CD1c-positive myeloid dendritic cell (primary cell): Measurements from ENCODE around the gene NEBL.
"Not testable (repeated sequence)": the region's sequence is repeated elsewhere in the genome, so short reads cannot be mapped to it uniquely, and the experiment has no call there.

Source experiments
- DNase-seq: peaks from one replicate; pipeline ENCODE4 v3.0.0-alpha.2; 2016; ENCODE audit errors: extremely low spot score

NEBL gene, protein sequence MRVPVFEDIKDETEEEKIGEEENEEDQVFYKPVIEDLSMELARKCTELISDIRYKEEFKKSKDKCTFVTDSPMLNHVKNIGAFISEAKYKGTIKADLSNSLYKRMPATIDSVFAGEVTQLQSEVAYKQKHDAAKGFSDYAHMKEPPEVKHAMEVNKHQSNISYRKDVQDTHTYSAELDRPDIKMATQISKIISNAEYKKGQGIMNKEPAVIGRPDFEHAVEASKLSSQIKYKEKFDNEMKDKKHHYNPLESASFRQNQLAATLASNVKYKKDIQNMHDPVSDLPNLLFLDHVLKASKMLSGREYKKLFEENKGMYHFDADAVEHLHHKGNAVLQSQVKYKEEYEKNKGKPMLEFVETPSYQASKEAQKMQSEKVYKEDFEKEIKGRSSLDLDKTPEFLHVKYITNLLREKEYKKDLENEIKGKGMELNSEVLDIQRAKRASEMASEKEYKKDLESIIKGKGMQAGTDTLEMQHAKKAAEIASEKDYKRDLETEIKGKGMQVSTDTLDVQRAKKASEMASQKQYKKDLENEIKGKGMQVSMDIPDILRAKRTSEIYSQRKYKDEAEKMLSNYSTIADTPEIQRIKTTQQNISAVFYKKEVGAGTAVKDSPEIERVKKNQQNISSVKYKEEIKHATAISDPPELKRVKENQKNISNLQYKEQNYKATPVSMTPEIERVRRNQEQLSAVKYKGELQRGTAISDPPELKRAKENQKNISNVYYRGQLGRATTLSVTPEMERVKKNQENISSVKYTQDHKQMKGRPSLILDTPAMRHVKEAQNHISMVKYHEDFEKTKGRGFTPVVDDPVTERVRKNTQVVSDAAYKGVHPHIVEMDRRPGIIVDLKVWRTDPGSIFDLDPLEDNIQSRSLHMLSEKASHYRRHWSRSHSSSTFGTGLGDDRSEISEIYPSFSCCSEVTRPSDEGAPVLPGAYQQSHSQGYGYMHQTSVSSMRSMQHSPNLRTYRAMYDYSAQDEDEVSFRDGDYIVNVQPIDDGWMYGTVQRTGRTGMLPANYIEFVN

DNA sequence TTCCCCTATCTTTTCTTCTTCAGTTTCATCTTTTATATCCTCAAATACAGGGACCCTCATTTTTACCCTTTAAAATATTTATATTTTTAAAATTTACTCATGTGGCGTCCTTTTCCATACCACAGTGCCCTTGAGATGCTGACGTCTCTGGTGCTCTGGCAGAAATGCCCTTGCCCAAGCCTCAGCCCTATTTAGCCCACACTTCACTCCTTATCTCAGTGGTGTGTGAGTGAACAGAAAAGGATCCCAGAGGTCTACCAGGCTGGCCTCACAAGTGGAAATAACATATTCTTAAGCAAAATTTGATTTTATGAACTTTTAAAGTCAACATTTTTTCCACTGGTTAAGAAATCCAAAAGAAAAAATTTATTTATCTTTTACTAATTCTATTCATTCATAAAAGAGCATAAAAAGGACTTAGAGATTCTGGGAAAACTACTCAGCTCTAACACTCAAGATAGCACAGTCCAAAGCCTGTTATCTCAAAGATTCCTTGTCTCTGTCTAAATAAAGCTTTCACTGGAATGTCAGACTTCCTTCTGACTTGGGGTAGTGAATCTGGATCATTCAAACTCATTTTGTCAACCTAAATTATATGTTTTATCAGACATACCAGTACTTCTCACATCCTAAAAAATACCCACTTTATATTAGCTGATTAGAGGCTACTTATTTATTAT, at the start of gene NEBL:
NEBL (minus strand) TSS at position 166 of the 680 bp plus-strand sequence; CDS start at position 60, 106 bp downstream.
- DNase-seq = no peak

DNA sequence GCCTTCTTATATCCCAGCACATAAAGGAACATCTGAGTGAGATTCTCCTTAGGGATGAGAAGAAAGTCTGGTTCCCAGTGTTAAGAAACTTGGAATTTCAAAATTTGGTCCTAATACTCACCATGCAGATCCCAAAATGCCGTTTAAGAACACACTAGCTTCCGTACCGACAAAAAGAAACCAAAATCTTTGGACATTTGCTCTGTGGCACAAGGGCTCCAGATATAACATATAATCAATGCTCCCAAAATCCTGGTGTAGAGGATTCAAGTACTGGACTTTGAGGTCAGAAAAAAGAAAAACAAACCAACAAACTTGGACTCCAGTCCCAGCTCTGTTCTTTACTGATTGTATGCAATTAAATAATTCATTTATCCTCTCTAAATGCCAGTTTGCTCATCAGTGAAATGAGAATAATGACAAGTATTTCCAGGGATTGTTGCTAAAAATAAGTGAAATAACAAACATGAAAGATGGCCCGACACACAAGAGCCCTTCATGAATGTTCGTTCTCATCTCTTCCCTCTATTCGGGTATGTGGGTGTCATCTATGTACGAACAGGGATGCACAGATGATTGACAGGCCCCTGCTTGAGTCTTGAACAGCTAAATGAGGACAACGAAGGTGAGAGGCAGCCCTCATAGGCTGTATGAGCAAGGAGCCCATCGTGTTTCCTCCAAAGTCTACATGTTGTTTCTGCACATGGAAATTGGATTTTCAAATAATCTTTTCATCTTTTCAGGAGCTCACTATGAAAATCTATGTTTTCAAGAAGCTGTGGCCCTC, 48.6 kb upstream of the NEBL start:
- DNase-seq = no peak

DNA sequence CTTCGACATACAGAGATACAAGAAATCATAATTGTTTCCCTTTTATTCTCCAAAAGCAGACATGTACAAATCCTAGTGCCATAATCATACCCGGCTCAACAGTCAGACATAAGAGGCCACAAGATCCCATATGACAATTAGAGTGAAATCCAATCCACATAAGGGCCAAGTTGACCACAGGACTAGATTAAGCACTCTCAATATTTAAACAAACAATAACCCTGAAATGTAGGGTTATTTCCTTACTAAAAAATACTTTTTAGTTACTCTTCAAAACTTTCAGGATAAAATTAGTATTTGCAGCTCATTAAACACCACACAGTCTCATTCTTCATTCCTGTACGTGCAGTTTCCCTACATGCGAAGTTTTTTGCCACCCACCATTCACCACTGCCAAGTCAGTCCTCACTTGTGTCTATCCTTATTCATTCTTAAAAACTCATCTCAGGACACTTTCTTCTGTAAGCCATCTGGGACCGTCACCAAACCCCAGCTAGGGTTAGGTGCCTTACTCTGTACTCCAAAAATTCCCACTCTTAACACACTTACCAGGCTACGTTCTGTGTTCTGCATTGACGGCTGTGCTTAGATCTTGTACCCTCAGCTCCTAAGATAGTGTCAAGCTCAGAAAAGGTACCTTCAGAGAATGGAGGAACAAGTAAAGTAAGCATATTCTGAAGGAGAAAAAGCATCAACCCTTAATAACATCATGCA, 47.8 kb upstream of the NEBL start:
- no peak for DNase-seq

DNA sequence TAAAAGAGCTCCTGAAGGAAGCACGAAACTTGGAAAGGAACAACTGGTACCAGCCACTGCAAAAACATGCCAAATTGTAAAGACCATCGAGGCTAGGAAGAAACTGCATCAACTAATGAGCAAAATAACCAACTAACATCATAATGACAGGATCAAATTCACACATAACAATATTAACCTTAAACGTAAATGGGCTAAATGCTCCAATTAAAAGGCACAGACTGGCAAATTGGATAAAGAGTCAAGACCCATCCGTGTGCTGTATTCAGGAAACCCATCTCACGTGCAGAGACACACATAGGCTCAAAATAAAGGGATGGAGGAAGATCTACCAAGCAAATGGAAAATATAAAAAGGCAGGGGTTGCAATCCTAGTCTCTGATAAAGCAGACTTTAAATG, 42.3 kb upstream of the NEBL start:
- DNase-seq = not testable (repeated sequence)

DNA sequence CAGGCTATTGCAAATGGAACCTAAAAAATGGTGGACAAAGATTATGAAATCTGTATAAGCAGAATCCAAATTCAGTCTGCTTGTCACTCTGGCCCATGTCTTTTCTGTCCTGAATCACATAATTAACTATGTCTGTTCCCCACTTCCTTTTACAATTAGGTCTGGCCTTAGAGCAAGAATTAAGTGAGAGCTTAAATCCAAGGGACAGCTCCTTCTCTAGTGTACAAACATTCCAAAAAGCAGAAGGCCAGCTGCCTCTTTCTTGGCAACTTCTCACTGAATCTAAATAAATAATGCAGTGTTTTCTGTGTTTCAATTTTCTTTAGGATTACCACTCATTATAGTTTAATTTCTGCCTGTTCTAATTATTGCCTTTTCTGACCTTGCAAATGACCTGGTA, 39.3 kb upstream of the NEBL start:
- DNase-seq = no peak

DNA sequence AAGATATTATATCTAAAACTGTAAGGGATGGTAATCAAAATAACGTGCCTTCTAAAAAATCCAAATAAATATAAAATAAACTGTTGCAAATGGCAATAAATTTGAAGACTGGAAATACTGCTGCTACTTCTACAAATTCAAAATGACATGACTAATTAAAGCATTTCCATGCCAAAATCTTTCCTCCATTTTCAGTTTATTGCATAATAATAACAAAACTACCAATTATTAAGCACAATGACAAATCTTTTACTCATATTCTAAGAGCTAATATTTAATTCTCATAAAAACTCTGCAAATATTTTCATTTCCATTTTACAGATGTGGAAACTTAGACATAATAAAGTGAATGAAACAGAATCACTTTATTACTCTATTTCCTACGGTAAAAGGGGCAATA, 38.8 kb upstream of the NEBL start:
- no peak for DNase-seq

DNA sequence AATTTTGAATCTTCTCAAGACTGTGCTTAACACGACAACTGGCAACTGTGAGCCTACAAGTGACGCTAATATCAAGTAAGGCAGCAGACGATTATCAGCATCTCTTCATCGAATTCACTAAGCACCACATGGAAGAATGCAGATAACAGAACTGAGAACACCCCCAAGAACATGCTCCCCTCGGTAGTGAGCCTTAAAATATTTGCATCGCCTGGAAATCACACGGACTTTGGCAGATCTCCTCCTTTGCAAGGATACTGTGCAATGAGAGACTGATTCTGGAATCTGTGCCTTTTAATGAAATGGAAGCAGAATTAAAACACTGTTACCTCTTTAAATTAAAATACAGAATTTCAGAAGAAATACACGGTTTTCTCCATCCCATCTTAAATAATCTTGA, 38.2 kb upstream of the NEBL start:
- DNase-seq = no peak

DNA sequence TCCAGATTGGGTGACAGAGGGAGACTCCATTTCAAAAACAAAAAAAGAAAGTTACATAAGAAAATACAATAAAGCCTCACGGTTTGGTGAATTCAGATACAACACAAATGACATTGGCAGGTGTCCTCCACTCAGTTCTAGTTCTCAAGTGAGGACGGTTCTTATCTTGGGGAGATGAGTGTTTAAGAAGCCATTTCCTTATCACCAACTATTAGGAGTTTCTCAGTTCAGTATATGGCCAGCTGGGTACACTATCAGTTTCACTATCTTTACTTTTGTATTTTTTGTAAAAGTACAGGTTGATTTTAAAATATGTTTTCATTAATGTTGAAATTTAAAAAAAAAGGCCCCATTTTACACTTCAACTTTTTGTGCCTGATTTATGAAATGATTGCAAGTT, 36.6 kb upstream of the NEBL start:
- no peak for DNase-seq

DNA sequence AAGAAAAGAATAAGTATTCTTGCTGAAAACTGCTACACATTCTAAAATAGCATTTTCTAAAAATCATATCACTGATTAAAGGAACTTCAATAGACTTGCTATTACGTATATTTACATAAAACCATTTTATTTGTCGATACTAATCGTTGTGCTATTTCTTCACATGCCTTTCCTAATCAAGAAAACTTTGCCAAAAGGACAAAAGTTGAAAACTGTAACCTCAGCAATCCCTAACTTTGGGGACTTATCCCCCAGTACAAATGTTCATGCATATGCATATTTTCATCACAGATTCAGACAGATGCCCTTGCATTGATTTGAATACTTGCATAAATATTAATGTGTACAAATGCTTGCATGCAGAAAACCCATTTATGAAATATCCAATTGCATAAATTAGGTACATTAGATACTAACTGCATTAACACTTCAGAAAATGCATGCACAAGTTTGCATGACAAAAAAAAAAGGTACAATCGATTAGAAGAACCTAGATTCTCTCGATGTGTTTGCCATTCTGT, 35.6 kb upstream of the NEBL start:
- no peak for DNase-seq

DNA sequence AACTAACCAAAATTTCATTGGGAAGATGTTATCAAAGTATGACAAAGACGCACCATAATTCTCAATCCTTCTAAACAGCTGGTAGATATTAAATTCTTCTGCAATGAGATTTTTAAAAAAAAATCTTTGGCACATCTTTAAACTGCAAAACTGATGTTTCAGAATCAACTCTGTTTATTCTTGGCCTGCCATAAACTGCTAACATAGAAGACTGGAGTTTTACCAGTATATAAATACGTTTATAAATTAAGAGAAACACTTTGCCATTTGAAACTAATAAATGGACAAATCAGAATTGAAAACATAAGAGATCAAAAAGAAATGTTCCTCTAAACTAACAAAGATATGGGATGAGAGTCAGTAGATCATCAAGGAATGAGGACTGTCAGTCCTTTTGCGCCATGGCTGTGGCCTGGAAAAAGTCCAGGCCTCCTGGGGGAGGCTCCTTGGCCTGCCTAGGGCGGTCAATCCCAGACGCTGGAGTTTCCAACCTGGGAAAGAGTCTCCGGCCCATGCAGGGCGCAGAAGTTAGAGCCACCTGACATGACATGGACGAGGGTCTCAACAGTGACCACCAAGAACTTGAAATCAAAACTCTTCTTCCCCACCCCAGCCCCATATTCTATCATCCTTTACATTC, 34.2 kb upstream of the NEBL start:
- DNase-seq = no peak

DNA sequence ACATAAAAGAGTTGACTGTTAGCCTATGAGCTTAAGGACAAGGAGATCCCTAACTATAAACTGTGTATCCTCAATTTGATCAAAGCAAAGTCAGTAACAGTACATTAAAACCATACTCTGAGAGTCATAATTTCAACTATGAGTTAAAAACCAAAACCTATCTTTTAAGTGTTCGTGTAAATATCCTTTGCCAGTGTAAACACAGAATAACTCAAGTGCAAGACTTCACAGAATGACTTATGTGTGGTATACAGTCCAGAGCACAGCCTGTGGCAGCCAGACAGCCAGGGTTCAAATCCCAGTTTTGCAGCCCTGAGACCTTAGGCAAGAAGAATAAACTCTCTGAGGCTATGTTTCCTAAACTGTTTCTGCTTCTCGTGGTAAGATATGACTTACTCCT, 30.3 kb upstream of the NEBL start:
- DNase-seq = no peak

DNA sequence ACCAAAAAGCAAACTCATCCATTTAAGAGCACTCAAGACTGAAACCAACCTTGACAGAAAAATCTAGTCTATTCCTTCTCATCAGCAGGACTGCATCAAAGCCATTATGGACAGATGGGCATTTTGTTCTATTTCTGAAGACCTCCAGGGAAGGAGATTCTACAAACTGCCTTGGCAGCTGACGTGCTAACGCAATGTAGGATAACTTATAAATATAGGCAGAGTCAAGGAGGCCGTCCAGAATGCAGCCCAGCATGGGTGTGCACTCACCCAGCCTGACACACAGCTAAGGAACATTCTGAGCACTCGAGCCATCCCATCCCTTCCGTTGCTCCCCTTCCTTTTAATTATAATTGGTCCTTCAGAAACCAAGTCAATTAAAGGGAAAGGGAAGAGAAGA, 25.3 kb upstream of the NEBL start:
- DNase-seq = no peak

DNA sequence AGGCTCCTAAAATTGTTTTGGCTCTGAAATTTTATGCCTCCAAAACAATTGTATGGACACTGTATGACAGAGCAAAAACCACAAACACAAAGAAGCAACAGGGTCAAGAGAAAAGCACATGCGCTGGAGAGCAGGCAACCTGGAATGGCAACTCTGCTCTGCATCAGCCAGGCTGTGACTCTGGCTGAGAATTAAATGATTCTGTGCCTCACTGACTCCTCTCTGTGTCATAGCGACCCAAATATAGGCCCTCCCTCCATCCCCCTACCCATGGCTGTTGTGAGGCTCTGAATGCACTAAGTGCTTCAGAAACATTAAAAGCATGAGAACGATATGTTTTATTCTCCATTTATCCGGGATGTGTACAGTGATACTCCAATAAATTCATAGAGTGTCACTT, 24.9 kb upstream of the NEBL start:
- DNase-seq = no peak

DNA sequence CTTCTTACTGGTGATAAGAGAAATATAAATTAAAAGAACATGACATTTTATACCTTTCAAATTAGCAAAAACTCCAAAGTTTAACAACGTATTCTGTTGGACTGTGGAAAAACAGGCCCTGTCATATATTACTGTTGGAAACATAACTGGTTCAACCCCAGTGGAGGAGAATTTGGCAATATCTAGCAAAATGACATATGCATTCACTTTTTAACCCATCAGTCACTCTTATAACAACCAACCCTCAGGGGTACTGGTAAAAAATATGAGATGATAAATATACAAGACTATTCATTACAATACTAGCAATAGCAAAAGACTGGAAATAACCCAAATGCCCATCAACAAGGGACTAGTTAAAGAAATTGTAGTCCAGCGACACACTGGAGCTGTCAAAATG, 22.9 kb upstream of the NEBL start:
- DNase-seq = no peak

DNA sequence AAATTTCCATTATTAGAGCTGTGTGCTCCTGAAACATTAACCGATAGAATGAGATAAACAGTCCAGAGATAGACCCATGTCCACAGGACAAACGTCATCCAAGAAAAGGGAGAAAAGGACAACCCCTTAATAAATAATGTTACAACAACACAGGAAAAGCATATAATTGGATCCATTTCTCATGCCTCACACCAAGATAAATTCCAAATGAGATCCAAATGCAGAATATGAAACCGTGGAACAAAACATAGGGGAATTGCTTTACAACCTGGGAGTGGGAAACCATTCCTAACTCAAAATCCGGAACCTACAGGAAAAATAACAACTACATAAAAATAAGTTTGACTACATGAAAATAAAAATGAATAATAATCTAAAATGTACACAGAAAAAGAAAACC, 22.4 kb upstream of the NEBL start:
- no peak for DNase-seq

DNA sequence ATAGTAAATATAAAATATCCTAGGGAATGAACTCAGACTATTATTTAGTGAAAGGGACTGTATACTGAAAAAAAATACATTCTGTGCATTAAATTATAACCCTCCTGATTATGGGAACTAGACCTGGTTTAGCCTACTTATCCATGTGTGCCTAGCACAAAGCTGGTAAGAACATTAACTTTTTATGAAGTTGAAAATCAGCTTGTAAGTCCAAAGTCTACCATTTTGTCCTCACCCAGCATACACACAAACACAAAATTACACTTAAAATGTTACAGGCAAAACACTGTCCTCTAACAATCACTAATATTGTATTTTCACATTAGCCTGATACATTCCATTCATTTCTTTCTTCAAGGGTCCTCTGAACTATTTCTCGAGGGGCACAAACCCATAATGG, 19.9 kb upstream of the NEBL start:
- DNase-seq = no peak

DNA sequence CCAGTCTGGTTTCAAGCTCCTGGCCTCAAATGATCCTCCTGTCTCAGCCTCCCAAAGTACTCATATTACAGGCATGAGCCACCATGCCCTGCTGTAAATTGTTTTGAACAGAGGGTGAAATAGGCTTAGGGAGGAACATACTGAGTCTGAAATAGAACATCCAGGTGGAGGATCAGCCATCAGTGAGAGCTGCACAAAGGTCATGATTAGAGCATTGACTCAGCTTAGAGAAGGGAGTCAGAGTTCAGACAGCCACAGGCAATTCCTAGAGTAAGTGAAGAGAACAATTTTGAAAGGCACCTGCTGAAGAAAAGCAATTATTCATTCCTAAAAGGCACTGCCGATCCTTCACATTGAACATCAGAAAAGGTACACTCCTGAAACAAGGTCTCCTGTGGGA, 15.9 kb upstream of the NEBL start:
- no peak for DNase-seq

DNA sequence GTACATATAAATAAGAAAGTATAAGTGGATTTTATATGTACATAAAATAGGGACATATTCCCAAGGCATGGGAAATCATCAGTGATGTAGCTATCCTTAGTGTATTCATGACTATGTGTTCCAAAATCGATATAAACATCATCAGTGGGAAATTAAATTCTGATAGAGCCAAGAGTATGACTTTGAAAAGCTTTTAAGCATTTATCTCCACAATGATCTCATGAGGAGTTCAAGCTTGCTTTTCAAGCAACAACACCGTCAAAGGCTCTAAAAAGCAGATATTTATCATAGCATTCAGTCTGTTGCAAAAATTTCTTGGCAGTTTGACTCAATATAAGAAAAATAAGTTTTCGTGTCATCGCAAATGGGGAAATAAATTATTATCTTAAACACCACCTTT, 14.5 kb upstream of the NEBL start:
- DNase-seq = no peak

DNA sequence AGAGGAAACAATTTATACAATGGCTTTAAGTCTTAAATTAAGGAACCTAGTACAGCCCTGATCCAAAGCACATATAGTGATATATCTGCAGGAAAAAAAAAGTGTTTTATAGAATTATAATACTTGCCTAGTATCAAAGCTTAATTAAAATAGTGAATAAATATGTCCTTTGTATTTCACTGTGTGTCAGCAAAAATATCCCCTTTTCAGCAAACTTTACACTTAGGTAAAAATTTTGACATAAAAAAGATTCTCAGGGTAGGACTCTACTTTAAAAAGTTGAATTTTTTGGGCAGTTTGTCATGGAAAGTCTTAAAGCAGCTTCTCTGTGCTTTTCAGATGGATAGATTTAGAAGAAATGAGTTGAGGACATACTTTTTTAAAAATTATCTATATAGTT, 12.7 kb upstream of the NEBL start:
- no peak for DNase-seq

DNA sequence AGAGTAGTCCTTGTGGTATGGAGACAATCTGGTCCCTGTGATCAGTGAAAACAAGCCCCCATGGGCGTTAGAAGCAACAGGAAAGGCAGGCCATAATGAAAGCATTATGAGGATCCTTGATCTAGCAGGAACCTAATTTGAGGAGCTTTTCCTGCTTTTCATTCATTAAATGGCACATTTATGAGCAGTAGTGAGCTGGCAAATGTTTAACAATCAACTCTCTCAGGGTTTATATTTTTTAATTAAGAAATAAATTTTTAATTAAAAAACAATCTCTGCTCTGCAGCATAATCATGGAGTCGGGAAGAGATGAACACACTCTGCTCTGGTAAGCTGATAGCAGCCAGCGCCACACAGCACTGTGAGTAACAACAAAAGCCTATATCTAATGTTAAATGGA, 11.3 kb upstream of the NEBL start:
- no peak for DNase-seq
